ENCODE data around the gene SLC12A4.

SLC12A4 gene

GRCh38 chr16:67967183-67967957 lies 1.1 kb downstream of the SLC12A4 start:
- no peak for TF ChIP-seq CTCF (IDR thresholded peaks at IDR 0.05)

GRCh38 chr16:67966549-67967182 lies 1.8 kb downstream of the SLC12A4 start:
- no peak for TF ChIP-seq CTCF (IDR thresholded peaks at IDR 0.05)

DNA sequence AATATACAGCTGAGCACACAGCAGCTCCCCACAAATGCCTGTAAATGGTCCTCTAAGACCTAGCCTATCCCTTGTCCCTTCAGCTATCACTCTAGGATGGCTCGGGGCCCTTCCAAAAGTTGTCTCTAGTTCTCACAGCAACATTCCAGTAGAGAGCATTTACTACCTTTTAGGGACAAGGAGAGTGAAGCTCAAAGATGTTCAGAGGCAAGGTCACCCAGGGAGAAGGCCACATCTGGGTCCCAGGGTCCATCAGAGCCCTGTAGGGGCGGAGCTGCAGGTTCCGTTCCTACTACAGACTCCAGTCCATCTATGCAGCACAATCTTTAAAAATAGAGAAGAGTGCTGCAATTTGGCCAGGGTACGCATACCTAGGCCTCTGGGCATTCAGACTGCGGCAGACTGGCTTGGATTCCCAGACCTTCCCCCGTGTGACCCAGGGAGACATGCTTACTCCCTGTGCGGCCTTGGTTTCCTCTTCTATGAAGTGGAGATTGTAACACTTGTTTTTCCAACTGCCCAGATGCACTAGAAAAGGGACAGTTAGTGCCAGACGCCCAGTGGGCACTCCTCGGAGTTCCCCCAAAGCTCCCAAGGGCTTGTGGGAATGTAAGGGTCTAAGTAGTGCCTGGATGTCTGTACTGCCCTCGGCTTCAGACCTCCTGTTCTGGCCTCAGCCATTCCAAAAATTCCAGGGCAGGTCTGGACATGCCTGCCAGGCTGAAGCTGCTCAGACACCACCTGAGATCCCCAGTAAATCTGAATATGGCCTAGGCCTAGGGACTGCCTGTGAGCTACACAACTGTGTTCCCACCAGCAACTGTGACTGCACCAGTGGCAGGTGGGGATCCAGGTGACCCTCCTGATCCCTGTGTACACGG lies 2.5 kb downstream of the SLC12A4 start:
- no peak for TF ChIP-seq CTCF (IDR thresholded peaks at IDR 0.05)

DNA sequence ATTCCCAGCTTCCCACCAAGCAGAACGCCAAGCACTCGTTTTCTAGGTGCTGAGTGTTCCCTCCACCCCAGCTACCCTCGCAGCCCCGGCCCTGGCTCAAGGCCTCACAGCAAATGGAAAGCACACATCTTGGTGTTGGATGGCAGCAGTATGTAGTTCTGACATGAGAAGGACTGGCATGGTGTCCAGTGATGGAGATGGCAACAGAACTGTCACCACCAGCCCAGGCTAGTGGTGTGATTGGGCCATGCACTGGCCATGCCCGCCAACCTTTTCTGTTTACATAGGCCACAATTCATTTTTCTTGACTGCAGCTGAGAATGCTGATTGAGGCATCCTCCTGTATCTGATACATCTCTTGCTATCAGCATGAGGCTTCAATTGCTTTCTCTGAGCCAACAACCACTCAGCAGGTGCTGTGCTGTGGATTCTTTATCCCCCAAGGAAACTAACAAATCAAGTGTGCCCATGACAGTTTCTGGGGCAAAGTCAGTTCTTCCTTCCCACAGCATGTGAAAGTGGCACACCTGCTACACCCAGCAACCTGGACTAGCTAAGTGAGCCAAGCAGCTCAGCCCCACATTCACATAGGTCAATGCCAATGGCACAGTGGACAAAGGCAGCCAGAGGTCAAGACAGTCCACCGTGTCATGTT lies 3.8 kb downstream of the SLC12A4 start:
- no peak for TF ChIP-seq CTCF (IDR thresholded peaks at IDR 0.05)

DNA sequence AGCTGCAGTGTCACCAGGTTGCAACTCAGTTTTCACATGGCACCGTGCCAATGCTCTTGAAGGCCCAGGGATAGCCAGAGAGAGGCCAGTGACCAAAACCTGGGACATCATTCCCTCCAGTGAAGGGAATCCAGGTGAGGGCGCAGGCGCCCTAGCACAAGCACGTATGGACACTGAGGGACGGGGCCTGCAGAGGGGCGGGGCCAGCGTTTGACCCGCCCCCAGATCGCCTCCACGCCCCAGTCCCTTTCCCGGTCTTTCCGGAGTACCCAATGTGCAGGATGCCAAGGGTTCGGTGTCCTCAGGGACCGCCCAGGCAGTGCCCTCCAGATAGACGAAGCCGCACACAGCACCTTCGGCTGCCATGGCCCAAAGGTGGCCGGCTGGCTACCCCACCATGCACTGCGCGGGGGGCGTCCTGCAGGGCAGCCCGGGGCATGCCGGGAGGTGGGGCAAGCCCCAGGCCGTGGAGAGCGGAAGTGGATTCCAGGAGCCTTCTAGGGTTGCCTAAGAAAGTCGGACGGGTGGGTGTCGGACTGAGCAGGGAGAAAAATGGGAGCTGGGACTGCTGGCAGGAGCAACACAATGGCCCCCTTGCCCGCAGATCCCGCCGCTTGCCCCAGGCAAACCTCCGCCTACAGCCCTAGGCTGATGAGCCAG lies 4.6 kb downstream of the SLC12A4 start:
- no peak for TF ChIP-seq CTCF (IDR thresholded peaks at IDR 0.05)

DNA sequence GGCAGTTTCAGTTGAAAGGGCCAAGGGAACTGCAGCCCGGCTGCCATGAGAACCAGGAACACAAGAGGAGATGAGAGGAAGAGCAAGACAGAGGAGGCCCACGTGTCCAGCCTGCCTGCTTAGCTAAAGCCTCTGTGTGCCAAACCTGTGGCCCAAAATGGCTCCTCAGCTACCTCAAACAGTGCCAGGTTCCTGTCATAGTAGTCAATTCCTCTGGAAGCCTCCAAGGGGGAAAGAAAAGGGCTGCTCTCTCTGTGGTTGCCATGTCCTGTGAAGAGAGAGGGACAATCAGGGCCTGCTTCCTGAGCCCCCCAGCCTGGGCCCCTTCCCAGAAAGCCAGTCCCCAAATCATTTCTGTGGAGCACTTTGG lies 5.2 kb downstream of the SLC12A4 start:
- TF ChIP-seq CTCF (IDR thresholded peaks at IDR 0.05): no peak

GRCh38 chr16:67962135-67962534 lies 6.3 kb downstream of the SLC12A4 start:
- TF ChIP-seq CTCF (IDR thresholded peaks at IDR 0.05): no peak
